ENCODE data around the gene AK5. TPM values are rescaled to one million over a fixed set of nuclear protein-coding genes. Genes with fewer than 3 reads are reported as not detected.

The AK5 gene
- polyA plus RNA-seq, 1 donor (not counting 4 experiments of a cell fraction or from before 2014, with no cell fraction given) = 0.30 TPM

DNA sequence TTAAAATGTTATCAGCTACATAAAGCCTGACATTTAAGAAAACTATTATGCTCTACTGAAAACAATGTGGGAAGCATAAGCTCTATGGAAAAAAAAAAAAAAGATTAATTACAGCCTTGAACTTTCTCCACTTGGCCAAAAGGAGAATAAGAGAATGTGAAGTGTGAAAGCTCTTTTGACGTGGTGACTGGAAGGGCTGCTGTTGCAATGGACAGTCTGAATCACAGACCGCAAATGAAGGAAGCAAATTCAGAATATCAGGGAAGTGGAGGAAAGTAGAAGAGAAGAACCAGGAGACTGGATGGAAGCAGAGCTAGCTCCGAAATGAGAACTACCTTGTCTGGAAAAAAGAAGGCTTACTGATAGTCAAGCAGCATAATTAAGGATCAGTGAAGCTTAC, 106.8 kb downstream of the AK5 start:
- FAIRE-seq (no peak), DNase-seq (ENCODE audit: low read depth, low spot score) (no peak)
- H3K27me3 ChIP-seq (ENCODE audit: control insufficient read depth, extremely low read depth, insufficient read depth, low read length) = peaks cover 3% of the 10 kb centered on the region
- dilution Hi-C loops (cut with MboI; ENCODE audit: extremely low pct_ligation_motif_present, low sequenced_read_pairs) = no loop called here
- no peaks in the 10 kb centered on the region for H3K9me1 ChIP-seq (ENCODE audit: control insufficient read depth, extremely low read depth, insufficient read depth, low read length)
- no peaks in the 10 kb centered on the region for H3K79me2 ChIP-seq (ENCODE audit: control insufficient read depth, insufficient read depth, low read length)
- no peak overlapping the region for H2AFZ ChIP-seq (ENCODE audit: control insufficient read depth, low read length)
- no peaks in the 10 kb centered on the region for H4K20me1 ChIP-seq (ENCODE audit: control insufficient read depth, extremely low read depth, insufficient read depth, low read length)
- H3K27ac ChIP-seq (ENCODE audit: control insufficient read depth, insufficient read depth, low read length) = no peak overlapping the region
- TF ChIP-seq, protein P1, sequence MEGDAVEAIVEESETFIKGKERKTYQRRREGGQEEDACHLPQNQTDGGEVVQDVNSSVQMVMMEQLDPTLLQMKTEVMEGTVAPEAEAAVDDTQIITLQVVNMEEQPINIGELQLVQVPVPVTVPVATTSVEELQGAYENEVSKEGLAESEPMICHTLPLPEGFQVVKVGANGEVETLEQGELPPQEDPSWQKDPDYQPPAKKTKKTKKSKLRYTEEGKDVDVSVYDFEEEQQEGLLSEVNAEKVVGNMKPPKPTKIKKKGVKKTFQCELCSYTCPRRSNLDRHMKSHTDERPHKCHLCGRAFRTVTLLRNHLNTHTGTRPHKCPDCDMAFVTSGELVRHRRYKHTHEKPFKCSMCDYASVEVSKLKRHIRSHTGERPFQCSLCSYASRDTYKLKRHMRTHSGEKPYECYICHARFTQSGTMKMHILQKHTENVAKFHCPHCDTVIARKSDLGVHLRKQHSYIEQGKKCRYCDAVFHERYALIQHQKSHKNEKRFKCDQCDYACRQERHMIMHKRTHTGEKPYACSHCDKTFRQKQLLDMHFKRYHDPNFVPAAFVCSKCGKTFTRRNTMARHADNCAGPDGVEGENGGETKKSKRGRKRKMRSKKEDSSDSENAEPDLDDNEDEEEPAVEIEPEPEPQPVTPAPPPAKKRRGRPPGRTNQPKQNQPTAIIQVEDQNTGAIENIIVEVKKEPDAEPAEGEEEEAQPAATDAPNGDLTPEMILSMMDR (optimal IDR thresholded peaks at IDR 0.05 in 1 of 3, IDR thresholded peaks at IDR 0.05 in 1 of 3, conservative IDR thresholded peaks at IDR 0.05 in 1 of 3; ENCODE audit: extremely low read depth in 1 of 3, insufficient read depth in 2 of 3, low read length in 3 of 3) = no peak
- TF ChIP-seq EZH2 (IDR thresholded peaks at IDR 0.05; ENCODE audit: low read length) = no peak
- no peaks in the 10 kb centered on the region for H3K4me1 ChIP-seq (ENCODE audit: control insufficient read depth, extremely low read depth, insufficient read depth, low read length)
- no peak overlapping the region for H3K4me2 ChIP-seq (ENCODE audit: control insufficient read depth, extremely low read depth, insufficient read depth, low read depth, low read length)
- H3K36me3 ChIP-seq (ENCODE audit: control insufficient read depth in 2 of 2, extremely low read depth in 1 of 2, insufficient read depth in 2 of 2, low read length in 2 of 2) = no peaks in the 10 kb centered on the region
- no peak overlapping the region for H3K9ac ChIP-seq (ENCODE audit: control insufficient read depth, extremely low read depth, insufficient read depth, low read length)
- H3K9me3 ChIP-seq (ENCODE audit: control insufficient read depth, low read depth, low read length) = no peaks in the 10 kb centered on the region
- no peak overlapping the region for H3K4me3 ChIP-seq (ENCODE audit: control insufficient read depth in 2 of 3, extremely low read depth in 1 of 3, insufficient read depth in 2 of 3, low read depth in 1 of 3, low read length in 3 of 3)

DNA sequence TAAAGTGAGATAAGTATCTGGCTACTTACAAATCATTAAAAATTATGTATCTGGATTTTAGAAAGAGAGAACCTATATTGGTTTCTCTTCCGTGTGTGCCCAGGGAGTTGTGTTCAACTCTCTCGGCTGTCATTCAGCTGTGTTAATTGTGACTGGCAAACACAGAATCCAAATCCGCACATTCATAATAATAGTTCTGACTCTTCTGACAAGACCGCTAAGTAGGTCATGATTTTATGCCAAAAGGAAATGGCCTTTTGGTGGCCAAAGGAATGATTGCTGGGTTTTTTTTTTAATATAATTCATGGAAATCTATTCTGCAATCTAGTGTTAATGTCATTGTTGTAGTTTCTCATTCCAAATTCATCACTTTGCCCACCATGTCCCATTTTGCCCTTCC, 110.7 kb downstream of the AK5 start:
- Histone ChIP-seq H3K27me3 (ENCODE audit: control insufficient read depth, extremely low read depth, insufficient read depth, low read length) (peaks cover 5% of the 10 kb centered on the region), H3K27ac (ENCODE audit: control insufficient read depth, insufficient read depth, low read length) (no peak overlapping the region), H2AFZ (ENCODE audit: control insufficient read depth, low read length) (no peak overlapping the region), H3K9ac (ENCODE audit: control insufficient read depth, extremely low read depth, insufficient read depth, low read length) (no peak overlapping the region), H3K36me3 (ENCODE audit: control insufficient read depth in 2 of 2, extremely low read depth in 1 of 2, insufficient read depth in 2 of 2, low read length in 2 of 2) (no peaks in the 10 kb centered on the region), H3K79me2 (ENCODE audit: control insufficient read depth, insufficient read depth, low read length) (no peaks in the 10 kb centered on the region), H3K9me1 (ENCODE audit: control insufficient read depth, extremely low read depth, insufficient read depth, low read length) (no peaks in the 10 kb centered on the region), H3K4me1 (ENCODE audit: control insufficient read depth, extremely low read depth, insufficient read depth, low read length) (no peaks in the 10 kb centered on the region), H3K4me2 (ENCODE audit: control insufficient read depth, extremely low read depth, insufficient read depth, low read depth, low read length) (no peak overlapping the region), H4K20me1 (ENCODE audit: control insufficient read depth, extremely low read depth, insufficient read depth, low read length) (no peaks in the 10 kb centered on the region), H3K4me3 (ENCODE audit: control insufficient read depth in 2 of 3, extremely low read depth in 1 of 3, insufficient read depth in 2 of 3, low read depth in 1 of 3, low read length in 3 of 3) (no peak overlapping the region), H3K9me3 (ENCODE audit: control insufficient read depth, low read depth, low read length) (no peaks in the 10 kb centered on the region)
- no peak for FAIRE-seq
- dilution Hi-C loops (cut with MboI; ENCODE audit: extremely low pct_ligation_motif_present, low sequenced_read_pairs) = no loop called here
- DNase-seq (ENCODE audit: low read depth, low spot score) = no peak
- TF ChIP-seq, protein P1 (optimal IDR thresholded peaks at IDR 0.05 in 1 of 3, IDR thresholded peaks at IDR 0.05 in 1 of 3, conservative IDR thresholded peaks at IDR 0.05 in 1 of 3; ENCODE audit: extremely low read depth in 1 of 3, insufficient read depth in 2 of 3, low read length in 3 of 3) = no peak
- TF ChIP-seq EZH2 (IDR thresholded peaks at IDR 0.05; ENCODE audit: low read length) = no peak
